GM23248 (cell line): ENCODE measurements around the gene RER1.

ENCODE experiments used
- EZH2 ChIP-seq: fragments of 200-600 bp; sonication (generic); IDR thresholded peaks from 2 replicates; pipeline ENCODE4 v1.6.1; 2018; ENCODE audit warnings: antibody characterized with exemption, mild to moderate bottlenecking; ENCODE audit not compliant: insufficient read depth, poor library complexity, severe bottlenecking
- EZH2phosphoT487 ChIP-seq: fragments of 200-600 bp; sonication (generic); IDR thresholded peaks from 2 replicates; pipeline ENCODE4 v1.6.1; 2018; ENCODE audit warnings: antibody characterized with exemption, moderate library complexity, mild to moderate bottlenecking, low read depth; ENCODE audit not compliant: insufficient read depth

DNA sequence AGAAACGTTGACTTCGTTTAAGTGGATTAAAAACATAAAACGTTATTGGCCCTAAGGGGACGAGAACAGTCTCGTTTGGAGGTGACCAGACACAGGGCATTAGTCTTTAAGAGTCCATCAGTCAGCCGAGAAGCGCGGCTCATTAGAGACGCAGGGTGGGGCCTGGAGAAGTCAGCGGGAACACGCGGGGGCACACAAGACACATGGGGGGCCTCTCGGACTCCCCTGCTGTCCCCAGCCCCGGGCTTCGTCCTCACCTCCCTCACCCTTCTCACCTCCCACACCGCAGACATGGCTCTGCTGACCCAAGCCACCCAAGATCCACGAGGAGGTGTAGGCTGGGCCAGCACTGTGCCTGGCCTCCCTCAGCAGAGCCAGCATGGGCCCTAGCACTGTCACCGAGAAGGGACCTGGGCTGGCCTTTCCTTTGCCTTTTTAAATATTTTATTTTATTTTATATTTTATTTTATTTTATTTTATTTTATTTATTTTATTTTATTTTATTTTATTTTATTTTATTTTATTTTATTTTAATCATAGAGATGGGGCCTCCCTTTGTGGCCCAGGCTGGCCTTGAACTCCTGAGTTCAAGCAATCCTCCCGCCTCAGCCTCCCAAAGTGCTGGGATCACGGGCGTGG, 49.1 kb upstream of the RER1 start:
- TF ChIP-seq EZH2 (no peak), EZH2phosphoT487 (no peak)
